Caco-2 (cell line): ENCODE measurements around the gene ECE1. TPM values are rescaled to one million over a fixed set of nuclear protein-coding genes. Genes with fewer than 3 reads are reported as not detected.
"Not testable (repeated sequence)": the region's sequence is repeated elsewhere in the genome, so short reads cannot be mapped to it uniquely, and the experiment has no call there.

Source experiments
- BruUV-seq: library from RNA; stranded (reverse); fragments of 400-500 nt; replicated peaks from 2 replicates; lab custom pipeline; 2021; lab: Mats Ljungman, UMichigan
- CTCF ChIA-PET: fragments of 300-600 bp; sonication (Branson Sonifier 250); formaldehyde crosslinking; loops from one replicate; lab custom pipeline; 2022; ENCODE audit warnings: antibody characterized with exemption; lab: Charles Lee
- POLR2A ChIA-PET: fragments of 300-600 bp; sonication (Branson Sonifier 250); formaldehyde crosslinking; loops from one replicate; lab custom pipeline; 2022; ENCODE audit warnings: antibody characterized with exemption; lab: Charles Lee
- DNase-seq, 2 experiments: peaks; one replicate each; pipeline versions ENCODE4 v3.0.0 to v3.0.0-alpha.2; 2020 to 2022
- H3K27me3 ChIP-seq: replicated peaks from 2 replicates; pipeline ENCODE4 v1.6.0; 2011; ENCODE audit warnings: low read length; ENCODE audit not compliant: control insufficient read depth, insufficient read depth
- H3K36me3 ChIP-seq: 2 replicates; pipeline ENCODE4 v1.5.1; 2011; ENCODE audit warnings: low read length; ENCODE audit not compliant: control insufficient read depth, insufficient read depth
- H3K4me1 ChIP-seq: fragments of 250-450 bp; sonication (Bioruptor Pico); 2 replicates; pipeline ENCODE4 v1.5.1; 2020; ENCODE audit warnings: mild to moderate bottlenecking
- H3K4me3 ChIP-seq: 2 replicates; pipeline ENCODE4 v1.5.1; 2011; ENCODE audit warnings: low read depth, mild to moderate bottlenecking, control low read depth, low read length
- H3K9me3 ChIP-seq: fragments of 250-450 bp; sonication (Bioruptor Pico); 2 replicates; pipeline ENCODE4 v1.5.1; 2020; ENCODE audit warnings: mild to moderate bottlenecking, moderate library complexity
- H3K27ac Mint-ChIP-seq: one replicate; pipeline ENCODE4 v1.8.0; 2022; ENCODE audit warnings: mixed read lengths; ENCODE audit not compliant: unreplicated experiment
- H3K27me3 Mint-ChIP-seq: one replicate; pipeline ENCODE4 v1.8.0; 2022; ENCODE audit warnings: mixed read lengths; ENCODE audit not compliant: insufficient read depth, unreplicated experiment
- H3K36me3 Mint-ChIP-seq: one replicate; pipeline ENCODE4 v1.8.0; 2022; ENCODE audit warnings: mild to moderate bottlenecking, mixed read lengths; ENCODE audit not compliant: insufficient read depth, unreplicated experiment
- H3K4me1 Mint-ChIP-seq: one replicate; pipeline ENCODE4 v1.8.0; 2022; ENCODE audit warnings: low read depth, mixed read lengths; ENCODE audit not compliant: unreplicated experiment
- H3K4me3 Mint-ChIP-seq: one replicate; pipeline ENCODE4 v1.8.0; 2022; ENCODE audit warnings: mild to moderate bottlenecking, moderate library complexity, mixed read lengths; ENCODE audit not compliant: unreplicated experiment
- H3K9me3 Mint-ChIP-seq: one replicate; pipeline ENCODE4 v1.8.0; 2022; ENCODE audit warnings: mixed read lengths; ENCODE audit not compliant: unreplicated experiment
- CTCF ChIP-seq, 2 experiments: fragments of 200-600 bp in 1 of 2; IDR thresholded peaks; 1 replicate in 1 of 2; 2 replicates in 1 of 2; pipeline versions ENCODE4 v1.5.1 to v1.8.0; 2011 to 2022; ENCODE audit warnings: antibody characterized with exemption in 1 of 2, control low read depth in 1 of 2, inconsistent platforms in 1 of 2, low read depth in 1 of 2, low read length in 1 of 2, mild to moderate bottlenecking in 1 of 2, moderate library complexity in 1 of 2; ENCODE audit not compliant: insufficient read depth in 1 of 2, severe bottlenecking in 1 of 2, unreplicated experiment in 1 of 2
- intact Hi-C: fragments of 100-400 bp; cut with micrococcal nuclease; formaldehyde crosslinking; loops from one replicate; pipeline ENCODE4 v1.10.0; 2022; ENCODE audit not compliant: unreplicated experiment
- total RNA-seq: library from RNA; stranded (reverse); gene quantifications from 2 replicates; pipeline ENCODE4 v1.2.3, GENCODE V29; 2022

ECE1 gene
- total RNA-seq, 1 experiment from 2014 or later: 50.2 TPM

- no peak overlapping the region for H3K27ac Mint-ChIP-seq
- peak; percentile 68 to 71 for TF ChIP-seq CTCF (IDR thresholded peaks at IDR 0.05; ENCODE audit: insufficient read depth in 1 of 2, low read depth in 1 of 2, low read length in 1 of 2, severe bottlenecking in 1 of 2, unreplicated experiment in 1 of 2)
- H3K4me3 ChIP-seq: no peak overlapping the region
- H3K4me1 Mint-ChIP-seq: peaks cover 6% of the 10 kb centered on the region
- peaks cover 5% of the 10 kb centered on the region for H3K36me3 Mint-ChIP-seq
- no peak overlapping the region for H3K4me3 Mint-ChIP-seq
- no TSS peak for BruUV-seq
- DNase-seq: peak; percentile 59 to 62
- ChIA-PET CTCF (interaction anchor here (0.6 to 1.3 kb wide), 4 partner anchors 48 to 221 kb away, joined by 3 to 7 read pairs (median 4); no protein-coding TSS in a partner anchor), POLR2A (no interaction called here)
- H3K4me1 ChIP-seq: no peaks in the 10 kb centered on the region
- H3K9me3 Mint-ChIP-seq: no peaks in the 10 kb centered on the region
- no peaks in the 10 kb centered on the region for H3K9me3 ChIP-seq
- no peaks in the 10 kb centered on the region for H3K27me3 Mint-ChIP-seq
- H3K27me3 ChIP-seq: no peaks in the 10 kb centered on the region
- no peaks in the 10 kb centered on the region for H3K36me3 ChIP-seq
- intact Hi-C loops: loop anchor here (5.0 kb wide), 1 partner anchor 150 kb away; no protein-coding TSS in a partner anchor
Observed at GRCh38 chr1:21216835-21217811, 73.1 kb downstream of the ECE1 start.

DNA sequence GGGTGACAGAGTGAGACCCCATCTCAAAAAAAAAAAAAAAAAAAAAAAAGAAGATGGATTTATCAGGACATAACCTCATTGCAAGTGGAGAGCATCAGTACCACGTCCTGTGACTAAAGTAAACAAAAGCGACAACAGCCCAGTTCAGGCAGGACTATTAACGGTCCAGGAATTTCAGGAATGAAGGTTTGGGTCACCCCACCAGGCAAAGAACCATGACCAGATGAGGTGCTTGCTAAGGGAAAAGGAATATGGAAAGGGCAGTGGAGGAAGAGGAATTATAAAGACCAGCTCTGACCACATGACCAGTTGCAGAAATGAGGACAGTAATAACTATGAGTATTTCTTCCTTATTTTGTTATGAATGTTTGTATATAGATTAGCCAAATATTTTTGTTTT, 78.1 kb downstream of the ECE1 start:
- no peaks in the 10 kb centered on the region for H3K27me3 Mint-ChIP-seq
- intact Hi-C loops: no loop called here
- no peaks in the 10 kb centered on the region for H3K9me3 Mint-ChIP-seq
- no peaks in the 10 kb centered on the region for H3K4me1 ChIP-seq
- H3K36me3 Mint-ChIP-seq: no peaks in the 10 kb centered on the region
- no peak overlapping the region for H3K4me3 ChIP-seq
- POLR2A ChIA-PET: no interaction called here
- H3K9me3 ChIP-seq: no peaks in the 10 kb centered on the region
- H3K27me3 ChIP-seq: no peaks in the 10 kb centered on the region
- H3K4me1 Mint-ChIP-seq: peaks cover 6% of the 10 kb centered on the region
- no peaks in the 10 kb centered on the region for H3K36me3 ChIP-seq
- no peak for DNase-seq
- CTCF ChIA-PET: no interaction called here
- TF ChIP-seq CTCF (IDR thresholded peaks at IDR 0.05; ENCODE audit: insufficient read depth in 1 of 2, low read depth in 1 of 2, low read length in 1 of 2, severe bottlenecking in 1 of 2, unreplicated experiment in 1 of 2): no peak
- no TSS peak for BruUV-seq
- no peak overlapping the region for H3K4me3 Mint-ChIP-seq
- H3K27ac Mint-ChIP-seq: no peak overlapping the region

DNA sequence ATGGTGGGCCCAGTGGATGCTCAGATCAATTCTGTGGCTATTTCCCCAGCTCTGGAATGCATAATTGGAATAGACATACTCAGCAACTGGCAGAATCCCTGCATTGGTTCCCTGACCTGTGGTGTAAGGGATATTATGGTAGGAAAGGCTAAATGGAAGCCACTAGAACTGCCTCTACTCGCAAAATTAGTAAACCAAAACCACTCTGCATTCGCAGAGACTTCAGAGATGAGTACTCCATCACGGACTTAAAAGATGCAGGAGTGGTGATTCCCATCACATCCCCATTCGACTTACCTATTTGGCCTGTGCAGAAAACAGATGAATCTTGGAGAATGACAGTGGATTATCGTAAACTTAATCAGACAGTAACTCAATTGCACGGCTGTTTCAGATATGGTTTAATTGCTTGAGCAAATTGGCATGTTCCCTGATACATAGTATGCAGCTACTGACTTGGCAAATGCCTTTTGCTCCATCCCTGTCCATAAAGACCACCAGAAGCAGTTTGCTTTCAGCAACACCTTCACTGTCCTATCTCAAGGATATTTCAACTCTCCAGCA, 82.0 kb downstream of the ECE1 start:
- H3K4me1 Mint-ChIP-seq, intact Hi-C loops, H3K27me3 Mint-ChIP-seq, H3K4me3 Mint-ChIP-seq, H3K27me3 ChIP-seq, CTCF ChIA-PET, H3K4me1 ChIP-seq, H3K4me3 ChIP-seq, H3K9me3 ChIP-seq, DNase-seq, H3K9me3 Mint-ChIP-seq, H3K36me3 ChIP-seq, H3K27ac Mint-ChIP-seq, POLR2A ChIA-PET, H3K36me3 Mint-ChIP-seq, BruUV-seq: not testable (repeated sequence)
